ENCODE data around the gene ADCY7. TPM values are rescaled to one million over a fixed set of nuclear protein-coding genes. Genes with fewer than 3 reads are reported as not detected.

ADCY7 gene
- total and polyA plus RNA-seq, 2 of the 4 experiments (the other 2 are of a cell fraction): 15.2 to 17.1 TPM

GRCh38 chr16:50360033-50360778, 93.9 kb downstream of the ADCY7 start:
- no peak overlapping the region for H2AK9ac ChIP-seq (replicated peaks; ENCODE audit: low read depth, low read length, poor library complexity)
- BruUV-seq (replicated peaks): no TSS peak
- DNase-seq (peak; percentile 40), ATAC-seq (ENCODE audit: low read depth) (no peak)
- POLR2A ChIA-PET (ENCODE audit: unreplicated experiment): no interaction called here
- H3K4me1 ChIP-seq (ENCODE audit: control insufficient read depth, insufficient read depth, low read length): no peaks in the 10 kb centered on the region; the same call in 1 of the 2 replicates
- in situ Hi-C loops (cut with MboI; ENCODE audit: low sequenced_read_pairs): loop anchor here (25.0 kb wide), 1 partner anchor 273 kb away; no protein-coding TSS in a partner anchor
- no peak overlapping the region for H4K5ac ChIP-seq (ENCODE audit: low read depth, low read length)
- H3K9me3 ChIP-seq (ENCODE audit: control insufficient read depth, insufficient read depth, low read length): no peaks in the 10 kb centered on the region
- no peak overlapping the region for H3K4me3 ChIP-seq (ENCODE audit: insufficient read depth, low read depth, low read length)
- H3K9ac ChIP-seq (ENCODE audit: low read depth, low read length): no peak overlapping the region
- H2BK15ac ChIP-seq (ENCODE audit: low read depth, low read length): no peak overlapping the region
- H3K9me1 ChIP-seq (ENCODE audit: insufficient read depth, low read length): no peaks in the 10 kb centered on the region; the same call in 1 of the 2 replicates
- H3K27me3 ChIP-seq (ENCODE audit: control insufficient read depth, insufficient read depth, low read length): no peaks in the 10 kb centered on the region
- peaks cover 32% of the 10 kb centered on the region in 2 experiments; a peak in 3 of 4 replicates for H3K79me1 ChIP-seq (ENCODE audit: low read depth in 1 of 2, low read length in 2 of 2)
- H3K4me2 ChIP-seq (ENCODE audit: low read depth, low read length): no peak overlapping the region
- H3K23ac ChIP-seq (ENCODE audit: low read depth, low read length): no peak overlapping the region
- WGBS, 2 experiments (ENCODE audit: extremely low coverage in 2 of 2, insufficient read length in 1 of 2): 60% methylated on average over 1 of the region's 6 CpGs; no CpG with 5 or more reads in 1 of the 2 experiments
- no peak overlapping the region for H4K8ac ChIP-seq (ENCODE audit: low read depth in 2 of 2, low read length in 2 of 2)
- no peak overlapping the region for H2AK5ac ChIP-seq (ENCODE audit: low read depth, low read length)
- H2AFZ ChIP-seq (replicated peaks; ENCODE audit: low read length, poor library complexity): no peak overlapping the region
- no peak overlapping the region for H3K14ac ChIP-seq (replicated peaks; ENCODE audit: low read depth, low read length)
- no peak overlapping the region for H2BK5ac ChIP-seq (ENCODE audit: low read depth, low read length, poor library complexity, severe bottlenecking)
- no peak for TF ChIP-seq CHD1 (IDR thresholded peaks at IDR 0.05; ENCODE audit: low read depth, low read length)
- no peak for TF ChIP-seq RCOR1 (IDR thresholded peaks at IDR 0.05; ENCODE audit: insufficient replicate concordance, low read length)
- TF ChIP-seq POLR2A (IDR thresholded peaks at IDR 0.05; ENCODE audit: low read depth, low read length): no peak
- TF ChIP-seq CTCF (conservative IDR thresholded peaks at IDR 0.05; ENCODE audit: low read depth, low read length): no peak
- TF ChIP-seq NFE2L2 (IDR thresholded peaks at IDR 0.05; ENCODE audit: low read depth, low read length): no peak
- TF ChIP-seq MXI1 (IDR thresholded peaks at IDR 0.05; ENCODE audit: borderline replicate concordance, low read depth, low read length): no peak
- TF ChIP-seq MAZ (IDR thresholded peaks at IDR 0.05; ENCODE audit: borderline replicate concordance, low read depth, low read length): no peak
- TF ChIP-seq RAD21 (IDR thresholded peaks at IDR 0.05; ENCODE audit: low read length): no peak
- no peak for TF ChIP-seq ELK1 (IDR thresholded peaks at IDR 0.05; ENCODE audit: borderline replicate concordance, low read depth, low read length)
- TF ChIP-seq USF2 (IDR thresholded peaks at IDR 0.05; ENCODE audit: low read depth, low read length): no peak
- no peak for TF ChIP-seq BHLHE40 (IDR thresholded peaks at IDR 0.05; ENCODE audit: low read depth, low read length)
- TF ChIP-seq RFX5 (IDR thresholded peaks at IDR 0.05; ENCODE audit: low read depth, low read length): no peak
- H3K36me3 ChIP-seq (ENCODE audit: control insufficient read depth, insufficient read depth, low read length): peaks cover 32% of the 10 kb centered on the region
- no peak overlapping the region for H2BK120ac ChIP-seq (ENCODE audit: low read depth, low read length)
- CTCF ChIA-PET: interaction anchor here (0.5 to 1.2 kb wide), 5 partner anchors 9 to 446 kb away, joined by 3 to 4 read pairs (median 3); partner anchors contain the start of genes BRD7 and CNEP1R1
- no peak overlapping the region for H3K18ac ChIP-seq (ENCODE audit: low read depth, low read length)
- H3K56ac ChIP-seq (ENCODE audit: extremely low read depth, insufficient read depth, low read length): no peak overlapping the region
- no peak overlapping the region for H3K27ac ChIP-seq (ENCODE audit: insufficient read depth, low read length)
- H4K20me1 ChIP-seq (ENCODE audit: insufficient read depth, low read length): peaks cover 10% of the 10 kb centered on the region; the same call in 1 of the 2 replicates
- dilution Hi-C loops (cut with HindIII; ENCODE audit: low sequenced_read_pairs, unreplicated experiment): no loop called here
- intact Hi-C loops (cut with micrococcal nuclease): no loop called here
- H2BK20ac ChIP-seq (ENCODE audit: low read depth, low read length): no peak overlapping the region
- no peak overlapping the region for H3K4ac ChIP-seq (ENCODE audit: low read depth, low read length)
- no peak overlapping the region for H4K91ac ChIP-seq (ENCODE audit: insufficient read depth, low read depth, low read length)

Measured in IMR-90 (cell line).